ENCODE results near the gene ETV5.
A peak's percentile ranks its signal among the peaks of the same experiment; 100 is the strongest.

The ETV5 gene

DNA sequence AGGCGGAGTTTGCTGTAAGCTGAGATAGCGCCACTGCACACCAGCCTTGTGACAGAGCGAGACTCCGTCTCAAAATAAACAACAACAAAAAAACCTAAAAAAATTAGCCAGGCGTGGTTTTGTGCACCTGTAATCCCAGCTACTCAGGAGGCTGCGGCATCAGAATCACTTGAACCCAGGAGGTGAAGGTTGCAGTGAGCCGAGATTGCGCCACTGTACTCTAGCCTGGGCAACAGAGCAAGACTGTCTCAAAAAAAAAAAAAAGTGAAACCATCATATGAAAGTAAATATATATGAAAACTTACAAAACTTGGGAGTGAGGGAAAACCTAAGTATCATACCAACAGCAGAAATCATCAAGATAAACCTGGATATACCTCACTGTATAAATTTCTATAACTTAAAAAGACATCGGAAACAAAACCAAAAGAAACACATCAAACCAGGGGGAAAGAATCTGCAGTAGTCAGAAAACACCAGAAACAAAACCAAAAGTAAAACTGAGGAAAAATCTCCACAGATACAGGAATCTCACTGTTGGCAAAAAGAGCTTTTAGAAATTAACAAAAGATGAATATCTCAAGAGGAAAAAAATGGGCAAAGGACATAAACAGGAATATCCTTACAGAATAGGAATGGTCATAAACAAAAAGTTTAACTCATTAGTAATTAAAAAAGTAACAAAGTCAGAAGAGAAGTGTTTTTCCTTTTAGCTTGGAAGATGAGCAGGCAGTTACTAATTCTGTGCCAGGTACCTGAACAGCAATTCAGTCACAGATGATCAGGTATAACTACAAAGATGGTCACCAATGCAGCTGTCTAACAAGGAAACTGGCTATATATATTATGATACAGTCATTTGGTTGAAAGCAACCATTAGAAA is 41.3 kb downstream of the ETV5 start:
- TF ChIP-seq, protein P1, sequence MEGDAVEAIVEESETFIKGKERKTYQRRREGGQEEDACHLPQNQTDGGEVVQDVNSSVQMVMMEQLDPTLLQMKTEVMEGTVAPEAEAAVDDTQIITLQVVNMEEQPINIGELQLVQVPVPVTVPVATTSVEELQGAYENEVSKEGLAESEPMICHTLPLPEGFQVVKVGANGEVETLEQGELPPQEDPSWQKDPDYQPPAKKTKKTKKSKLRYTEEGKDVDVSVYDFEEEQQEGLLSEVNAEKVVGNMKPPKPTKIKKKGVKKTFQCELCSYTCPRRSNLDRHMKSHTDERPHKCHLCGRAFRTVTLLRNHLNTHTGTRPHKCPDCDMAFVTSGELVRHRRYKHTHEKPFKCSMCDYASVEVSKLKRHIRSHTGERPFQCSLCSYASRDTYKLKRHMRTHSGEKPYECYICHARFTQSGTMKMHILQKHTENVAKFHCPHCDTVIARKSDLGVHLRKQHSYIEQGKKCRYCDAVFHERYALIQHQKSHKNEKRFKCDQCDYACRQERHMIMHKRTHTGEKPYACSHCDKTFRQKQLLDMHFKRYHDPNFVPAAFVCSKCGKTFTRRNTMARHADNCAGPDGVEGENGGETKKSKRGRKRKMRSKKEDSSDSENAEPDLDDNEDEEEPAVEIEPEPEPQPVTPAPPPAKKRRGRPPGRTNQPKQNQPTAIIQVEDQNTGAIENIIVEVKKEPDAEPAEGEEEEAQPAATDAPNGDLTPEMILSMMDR (IDR thresholded peaks at IDR 0.05; ENCODE audit: control insufficient read depth, insufficient read depth, low read depth, low read length, missing control alignments) = no peak
- H3K4me3 ChIP-seq (ENCODE audit: control insufficient read depth, low read depth, low read length) = no peak overlapping the region
- no peak for DNase-seq (ENCODE audit: low read depth)

DNA sequence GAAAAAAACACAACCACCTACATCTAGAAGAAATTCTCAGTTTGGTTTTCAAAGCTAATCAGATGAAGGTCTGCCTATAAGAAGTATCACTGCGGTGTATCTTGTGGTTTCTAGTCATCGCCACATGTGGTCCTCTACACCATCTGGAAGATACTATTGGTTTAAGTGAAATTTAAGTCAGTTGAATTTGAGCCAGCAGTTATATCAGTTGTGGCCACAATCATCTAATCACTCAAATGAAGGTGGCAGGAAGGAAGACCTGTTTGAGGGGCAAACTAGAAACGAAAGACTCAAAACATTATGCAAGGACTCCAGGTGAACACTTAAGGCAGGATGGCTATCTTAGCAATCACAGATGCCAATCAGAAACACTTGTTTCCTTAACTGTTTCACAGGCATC is 48.7 kb downstream of the ETV5 start:
- TF ChIP-seq, protein P1 (IDR thresholded peaks at IDR 0.05; ENCODE audit: control insufficient read depth, insufficient read depth, low read depth, low read length, missing control alignments) = no peak
- DNase-seq (ENCODE audit: low read depth) = no peak
- H3K4me3 ChIP-seq (ENCODE audit: control insufficient read depth, low read depth, low read length) = no peak overlapping the region

DNA sequence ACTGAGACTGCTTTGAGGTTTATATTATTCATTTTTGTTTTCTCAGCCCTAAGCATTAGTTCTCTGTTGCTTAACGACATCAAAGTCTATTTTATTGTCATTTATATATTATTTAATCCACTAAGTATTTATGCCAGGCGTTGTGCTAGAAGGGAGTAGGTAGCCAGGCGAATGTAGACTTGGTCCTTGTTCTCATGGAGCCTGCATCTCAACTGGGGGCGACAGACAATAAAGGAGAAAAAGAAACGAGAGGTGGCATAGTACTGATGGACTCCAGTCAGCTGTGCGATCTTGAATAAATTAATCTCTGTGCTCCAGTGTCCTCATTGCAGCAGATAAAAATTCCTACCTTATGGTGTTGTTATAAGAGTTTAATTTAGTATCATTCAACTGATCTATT is 49.7 kb downstream of the ETV5 start:
- no peak for DNase-seq (ENCODE audit: low read depth)
- H3K4me3 ChIP-seq (ENCODE audit: control insufficient read depth, low read depth, low read length) = no peak overlapping the region
- TF ChIP-seq, protein P1 (IDR thresholded peaks at IDR 0.05; ENCODE audit: control insufficient read depth, insufficient read depth, low read depth, low read length, missing control alignments) = no peak

DNA sequence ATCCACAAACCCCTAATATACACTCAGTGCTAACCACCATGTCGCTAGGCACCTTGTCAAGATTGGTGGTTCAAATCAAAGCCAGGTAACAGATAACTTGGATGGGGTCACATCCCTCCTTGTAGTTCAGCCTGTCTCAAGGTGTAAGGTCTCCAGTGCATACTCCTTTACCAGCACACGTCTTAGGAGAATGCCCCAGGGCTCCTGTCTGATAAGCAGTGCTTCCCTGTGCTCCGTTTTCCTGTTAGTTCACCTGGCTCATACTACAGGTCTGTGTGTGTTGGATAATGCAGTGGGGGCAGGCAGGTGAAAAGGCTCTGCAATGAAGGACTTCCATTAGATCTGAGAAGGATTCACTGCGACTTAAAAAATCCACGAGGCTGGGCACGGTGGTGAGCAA is 50.7 kb downstream of the ETV5 start:
- no peak for DNase-seq (ENCODE audit: low read depth)
- TF ChIP-seq, protein P1 (IDR thresholded peaks at IDR 0.05; ENCODE audit: control insufficient read depth, insufficient read depth, low read depth, low read length, missing control alignments) = no peak

DNA sequence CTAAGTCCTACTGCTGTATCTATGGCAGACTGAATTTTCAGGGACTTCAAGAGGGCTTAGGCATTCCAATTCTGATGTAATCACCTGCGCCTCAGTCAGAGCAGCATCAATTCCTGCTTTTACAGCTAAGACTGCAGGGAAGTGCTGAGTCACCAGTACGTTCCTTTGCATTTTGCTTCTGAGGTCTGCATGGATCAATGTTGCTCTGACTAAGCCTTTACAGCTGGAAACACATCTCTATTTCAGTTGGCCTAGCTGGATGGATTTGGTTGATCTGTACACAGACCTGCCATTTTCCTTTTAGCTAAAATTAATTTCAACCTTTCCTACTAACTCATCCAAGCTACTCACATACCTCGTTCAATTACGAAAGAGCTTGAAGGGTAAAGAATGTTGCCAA is 51.3 kb downstream of the ETV5 start:
- TF ChIP-seq, protein P1 (IDR thresholded peaks at IDR 0.05; ENCODE audit: control insufficient read depth, insufficient read depth, low read depth, low read length, missing control alignments) = no peak
- H3K4me3 ChIP-seq (ENCODE audit: control insufficient read depth, low read depth, low read length) = no peak overlapping the region
- peak; percentile 85 for DNase-seq (ENCODE audit: low read depth)

More for the DNA sequence above, 50.7 kb downstream of the ETV5 start:
- H3K4me3 ChIP-seq (ENCODE audit: control insufficient read depth, low read depth, low read length) = no peak overlapping the region

DNA sequence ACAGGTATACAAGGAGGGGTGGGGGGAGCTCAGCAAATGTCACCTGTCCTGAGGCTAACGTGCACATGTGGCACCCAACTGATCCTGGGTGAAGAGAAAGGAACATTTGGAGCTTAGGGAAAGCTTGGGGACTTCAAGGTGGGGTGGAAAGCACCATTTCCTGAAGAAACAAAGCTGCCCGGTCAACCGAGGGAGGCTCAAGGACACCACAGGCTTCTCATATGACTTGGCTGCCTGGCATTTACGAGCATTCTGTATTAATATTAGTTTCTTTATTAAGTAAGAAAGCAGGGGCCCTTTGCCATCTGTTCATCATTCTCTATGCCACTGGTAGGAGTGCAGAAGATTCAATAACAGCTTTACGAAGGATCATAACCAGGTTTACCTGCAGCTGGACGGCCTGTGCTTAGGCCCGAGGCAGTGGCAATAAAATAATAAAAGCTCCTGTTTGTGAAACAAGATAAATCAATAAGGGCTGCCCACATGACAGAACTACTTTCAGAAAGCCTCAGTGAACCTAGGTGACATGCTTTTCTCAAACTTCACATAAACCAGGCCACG is 54.0 kb downstream of the ETV5 start:
- no peak for DNase-seq (ENCODE audit: low read depth)
- TF ChIP-seq, protein P1 (IDR thresholded peaks at IDR 0.05; ENCODE audit: control insufficient read depth, insufficient read depth, low read depth, low read length, missing control alignments) = no peak
- no peak overlapping the region for H3K4me3 ChIP-seq (ENCODE audit: control insufficient read depth, low read depth, low read length)

Measured in AG09309 (cell line).